Left forelimb (tissue), 1 donor: ENCODE results near the gene LRMDA.

Experiments
- DNase-seq: peaks from one replicate; pipeline ENCODE4 v3.0.0-alpha.2; 2018; ENCODE audit warnings: low spot score

The LRMDA gene

DNA sequence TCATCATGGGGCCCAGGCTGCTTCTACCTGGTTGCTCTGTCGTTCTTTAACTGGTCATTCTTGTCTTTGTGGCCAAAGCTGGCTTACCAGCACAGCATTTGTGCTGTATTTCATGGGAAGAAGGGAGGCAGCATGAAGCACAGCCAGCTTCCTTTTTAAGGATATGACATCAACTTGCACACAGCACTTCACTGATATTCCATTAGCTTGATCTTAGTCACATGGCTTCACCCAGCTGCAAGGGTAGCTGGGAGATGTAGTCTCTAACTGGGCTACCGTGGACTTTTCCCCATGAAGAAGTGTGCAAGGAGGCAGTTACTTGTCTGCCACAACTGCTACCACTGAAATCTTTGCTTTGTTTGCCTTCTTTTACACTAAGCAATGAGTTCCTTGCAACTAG is 525.2 kb downstream of the LRMDA start:
- DNase-seq: no peak

DNA sequence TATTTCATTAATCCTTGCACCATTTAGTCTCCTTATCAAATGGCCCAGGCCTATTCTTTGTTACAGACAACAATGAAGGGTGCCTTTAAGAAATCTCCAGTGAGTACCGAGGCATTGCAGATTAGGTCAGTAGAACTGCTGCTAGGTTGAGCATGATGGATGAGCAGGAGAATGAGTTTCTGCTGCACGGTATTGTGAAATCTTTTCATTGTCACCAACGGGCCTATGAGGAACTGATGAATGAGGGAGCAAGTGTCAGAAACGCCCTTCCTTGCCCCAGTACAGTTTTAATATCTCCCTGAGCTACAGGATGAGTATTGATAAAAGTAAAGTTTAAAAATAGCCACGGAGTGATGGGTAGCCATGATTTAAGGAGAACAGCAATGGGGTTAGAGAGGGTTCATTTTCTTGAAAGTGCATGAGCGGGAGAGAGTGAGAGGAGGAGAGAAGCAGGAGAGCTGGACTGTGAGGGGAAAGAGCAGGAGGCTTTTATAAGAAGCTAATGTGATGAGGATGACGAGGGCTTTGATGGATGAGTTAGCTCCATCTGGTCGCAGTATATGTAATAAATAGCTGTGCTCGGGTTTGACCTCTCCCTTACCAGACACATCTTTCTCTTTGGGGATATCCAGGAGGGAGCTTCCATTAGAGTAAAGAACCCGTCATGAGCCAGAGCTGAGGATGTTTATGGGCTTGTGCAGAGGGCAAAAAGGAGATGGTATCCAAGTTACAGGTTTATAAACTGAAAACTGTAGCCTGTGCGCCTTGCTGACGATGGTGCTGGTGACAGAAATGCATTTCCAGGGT is 526.1 kb downstream of the LRMDA start:
- no peak for DNase-seq

DNA sequence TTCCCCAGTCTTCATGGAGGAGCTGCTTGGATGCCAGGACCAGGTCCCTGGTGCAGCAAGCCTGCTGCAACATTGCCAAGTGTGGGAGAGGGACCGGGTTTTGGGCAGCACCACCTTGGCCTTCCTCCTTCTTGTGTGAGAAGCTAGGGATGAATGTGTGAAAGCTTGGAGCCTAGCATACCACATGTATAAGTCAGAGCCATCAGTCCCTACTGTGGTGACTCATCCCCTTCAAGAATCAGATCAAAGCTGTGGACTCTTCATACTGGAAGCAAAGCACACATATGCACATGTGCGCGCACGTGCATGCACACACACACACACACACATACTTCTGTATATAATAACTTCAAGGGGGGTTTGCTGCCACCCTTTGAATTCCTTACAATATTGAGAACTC is 527.8 kb downstream of the LRMDA start:
- DNase-seq: no peak

DNA sequence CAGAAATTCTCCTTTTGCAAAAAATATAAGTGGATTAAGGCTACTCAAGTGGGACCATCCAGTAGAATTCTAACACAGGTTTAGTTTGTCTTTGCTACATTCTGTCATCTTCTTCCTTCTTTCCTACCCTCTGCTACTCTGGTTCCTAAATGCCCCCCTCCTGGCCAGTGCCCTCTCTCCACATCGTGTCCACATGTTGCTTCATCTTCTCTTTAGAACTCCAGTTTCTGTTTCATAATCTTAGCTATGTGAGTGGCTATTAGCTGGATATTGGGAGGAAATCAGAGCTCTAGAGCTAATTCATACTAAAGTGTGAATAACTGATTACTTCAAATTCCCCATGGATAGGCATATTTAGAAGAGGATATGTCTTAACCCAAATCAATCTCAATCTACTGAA is 528.5 kb downstream of the LRMDA start:
- DNase-seq: no peak

DNA sequence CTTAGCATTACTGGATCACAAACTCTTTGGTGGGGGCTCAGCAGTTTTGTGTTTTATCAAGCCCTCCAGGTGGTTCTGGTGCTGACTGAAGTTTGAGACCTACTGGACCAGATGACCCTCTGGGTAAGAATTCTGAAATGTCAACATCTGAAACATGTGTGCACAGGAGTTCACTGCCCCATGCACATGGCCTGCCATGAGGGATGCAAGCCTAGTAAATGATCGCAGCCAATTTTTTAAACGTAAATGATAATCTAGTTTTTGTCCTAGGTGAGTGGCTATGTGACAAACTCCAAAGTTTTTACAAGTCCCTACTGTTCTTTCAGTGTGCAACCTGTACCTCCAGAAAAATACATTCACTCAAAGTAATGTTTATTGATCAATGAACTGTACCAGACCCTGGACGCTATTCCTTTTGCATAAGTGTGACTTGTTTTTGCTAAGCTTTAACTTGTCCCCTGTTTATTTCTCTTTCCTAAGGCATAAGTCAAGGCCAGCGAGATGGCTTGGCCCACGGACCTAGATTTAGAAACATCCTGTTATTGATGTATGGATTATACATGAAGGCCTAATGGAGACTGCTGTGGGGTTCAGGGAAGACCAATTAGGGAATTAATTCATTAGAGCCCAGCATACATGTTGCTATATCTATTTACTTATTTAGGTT is 531.1 kb downstream of the LRMDA start:
- DNase-seq: no peak

DNA sequence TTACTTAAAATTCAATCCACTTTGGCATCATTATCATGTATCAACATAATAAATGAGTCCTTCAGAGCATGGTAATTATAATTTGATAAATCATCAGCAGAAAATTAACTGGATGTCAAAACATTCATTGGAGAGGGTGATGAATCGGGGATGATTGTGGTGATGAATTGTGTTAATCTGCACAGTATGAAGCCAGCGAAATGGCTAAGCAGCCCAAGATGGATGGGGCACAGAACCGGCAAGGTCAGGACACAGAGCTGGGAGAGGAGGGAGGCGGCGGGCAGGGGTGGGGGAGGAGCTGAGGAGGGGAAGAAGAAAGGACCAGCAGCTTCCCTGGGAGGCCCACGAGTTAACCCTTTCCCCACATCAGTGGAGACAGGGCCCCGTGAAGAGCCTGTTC is 536.1 kb downstream of the LRMDA start:
- DNase-seq: no peak

DNA sequence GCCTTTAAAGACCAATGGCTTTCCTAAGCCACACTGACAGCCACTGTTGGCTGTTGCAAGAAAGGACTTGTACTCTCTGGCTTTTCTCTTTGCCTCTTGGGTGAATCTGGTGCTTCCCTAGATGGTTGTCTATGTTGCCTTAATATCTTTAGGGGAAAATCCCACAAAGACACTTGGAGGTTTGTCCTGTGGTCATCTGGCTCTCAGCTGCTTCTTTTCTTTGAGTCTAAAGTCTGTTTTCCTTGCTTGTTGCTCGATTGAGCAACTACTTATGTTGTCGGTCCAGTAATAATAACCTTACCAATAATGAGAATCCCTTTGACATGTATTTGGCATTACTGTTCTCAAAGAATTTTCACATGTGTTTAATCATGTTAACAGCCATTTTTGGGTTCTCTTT is 537.6 kb downstream of the LRMDA start:
- DNase-seq: no peak

DNA sequence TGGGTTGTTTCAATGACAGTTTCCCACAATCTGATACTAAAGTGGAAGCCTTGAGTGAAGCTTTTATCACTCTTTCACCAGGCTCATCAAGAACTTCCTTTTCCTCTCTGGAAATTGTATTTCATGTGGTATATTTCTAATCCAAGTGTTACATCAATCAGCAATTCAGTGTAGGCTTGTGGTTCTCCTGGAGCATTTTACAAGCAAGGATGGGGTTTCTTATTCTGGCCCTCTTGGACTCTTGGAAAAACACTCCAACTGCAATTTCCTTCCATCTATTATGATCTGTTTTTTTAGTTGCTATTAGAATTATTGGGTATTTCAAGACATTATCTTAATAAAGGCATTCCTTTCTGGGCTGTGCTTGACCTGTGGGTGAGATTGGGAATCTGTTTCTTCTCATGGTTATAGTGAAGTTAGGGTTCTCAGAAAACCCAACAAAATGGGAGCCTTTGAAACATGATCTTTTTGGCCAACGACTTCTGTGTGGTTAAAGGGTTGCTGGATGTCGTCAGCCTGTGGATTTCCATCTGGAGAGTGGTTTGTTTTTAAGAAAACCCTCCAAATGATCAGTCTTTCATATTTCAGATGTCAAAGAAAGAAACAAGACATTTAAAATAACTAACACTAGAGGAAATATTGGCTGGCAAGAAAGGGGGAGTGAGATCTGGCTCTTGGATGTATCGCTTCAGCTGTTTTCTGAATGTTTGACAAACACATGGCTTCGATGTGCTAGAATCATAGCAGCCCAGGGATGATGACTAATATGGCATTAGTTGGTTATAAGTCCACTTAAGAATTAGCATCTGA is 540.2 kb downstream of the LRMDA start:
- DNase-seq: no peak

DNA sequence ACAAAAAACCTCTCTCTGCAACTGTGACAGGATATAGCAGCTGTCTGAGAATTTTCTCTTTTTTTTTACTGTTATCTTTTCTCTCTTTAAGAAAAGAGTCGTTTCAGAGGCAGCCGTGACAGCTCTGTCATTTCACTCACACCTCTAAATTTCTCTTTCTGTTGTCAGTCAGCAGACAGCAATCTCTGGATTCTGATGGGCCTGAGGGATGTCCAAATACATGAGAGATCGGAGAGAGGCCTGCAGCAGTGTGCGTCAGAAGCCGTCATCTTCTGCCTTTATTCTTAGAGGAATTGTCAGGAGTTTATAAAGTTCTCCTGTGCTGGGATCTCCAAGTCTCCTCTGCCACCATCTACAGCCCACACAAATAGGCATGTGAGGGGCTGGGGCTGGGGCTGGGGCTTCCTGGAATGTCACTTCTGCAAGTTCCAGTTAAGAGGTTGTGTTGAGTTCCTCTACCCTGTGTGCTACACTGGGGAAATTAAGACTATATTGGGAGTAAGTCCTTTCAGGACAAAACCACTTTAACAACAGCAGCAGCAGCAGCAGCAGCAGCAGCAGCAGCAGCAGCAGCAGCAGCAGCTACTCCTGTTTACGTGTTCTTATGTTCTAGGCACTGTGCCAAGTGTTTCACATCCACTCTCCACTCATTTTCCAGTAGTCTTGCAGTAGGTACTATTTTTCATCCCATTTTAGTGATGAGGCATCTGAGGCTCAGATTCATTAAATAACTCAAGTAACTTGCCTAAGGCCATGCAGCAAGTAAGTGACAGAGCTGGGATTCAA is 541.3 kb downstream of the LRMDA start:
- DNase-seq: no peak

DNA sequence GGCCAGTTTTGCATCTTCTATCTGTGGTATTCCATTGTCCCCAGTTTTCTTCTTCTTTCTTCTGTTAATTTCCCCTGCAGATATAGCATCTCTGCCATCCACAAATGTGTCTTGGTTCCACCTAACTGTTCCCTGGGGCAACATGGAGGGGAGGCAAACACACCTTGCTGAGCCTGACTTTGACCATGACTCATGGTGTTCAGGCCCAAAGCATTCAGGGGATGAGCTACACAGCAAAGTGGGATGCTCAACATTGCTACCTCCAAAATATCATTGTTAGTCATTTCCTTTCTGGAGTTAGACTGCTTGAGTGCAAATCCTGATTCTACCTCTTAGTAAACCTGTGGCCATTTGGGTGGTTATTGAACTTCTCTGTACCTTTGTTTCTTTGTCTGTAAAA is 542.7 kb downstream of the LRMDA start:
- DNase-seq: no peak

DNA sequence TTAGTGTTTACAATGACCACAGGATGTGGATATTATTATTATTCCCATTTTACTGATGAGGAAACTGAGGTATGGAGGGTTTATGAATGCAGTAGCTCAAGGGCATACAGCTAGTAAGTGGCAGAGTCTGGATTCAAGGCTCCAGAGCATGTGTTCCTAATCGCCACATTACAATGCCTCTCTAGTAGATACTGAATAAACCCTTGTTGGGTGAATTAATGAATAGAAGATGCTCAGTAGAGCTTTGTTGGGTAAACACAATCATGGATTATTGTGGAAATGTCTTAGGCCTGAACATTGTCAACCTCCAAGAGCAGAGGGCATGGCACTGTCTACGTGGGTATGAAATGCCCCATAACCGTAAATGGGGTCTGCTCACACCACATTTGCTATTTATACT is 545.3 kb downstream of the LRMDA start:
- no peak for DNase-seq

DNA sequence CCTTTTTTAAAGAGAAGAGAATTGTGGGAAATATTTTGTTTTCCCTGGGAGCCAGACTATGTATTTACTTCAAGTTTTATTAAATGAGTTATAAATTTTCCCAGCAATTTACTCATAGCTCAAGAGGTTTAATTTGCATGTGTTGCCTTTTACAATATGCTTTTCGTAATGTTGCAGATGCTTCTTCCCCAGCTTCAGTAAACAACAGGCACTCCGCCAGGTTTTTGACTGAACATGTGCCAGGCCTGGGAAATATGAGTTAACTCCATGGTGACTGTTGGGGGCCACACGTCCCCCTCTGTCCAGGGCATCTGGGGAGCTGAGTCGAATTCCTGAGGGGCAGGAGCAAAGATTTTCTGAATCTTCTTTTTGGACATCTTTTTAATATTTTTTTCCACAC is 545.7 kb downstream of the LRMDA start:
- no peak for DNase-seq

DNA sequence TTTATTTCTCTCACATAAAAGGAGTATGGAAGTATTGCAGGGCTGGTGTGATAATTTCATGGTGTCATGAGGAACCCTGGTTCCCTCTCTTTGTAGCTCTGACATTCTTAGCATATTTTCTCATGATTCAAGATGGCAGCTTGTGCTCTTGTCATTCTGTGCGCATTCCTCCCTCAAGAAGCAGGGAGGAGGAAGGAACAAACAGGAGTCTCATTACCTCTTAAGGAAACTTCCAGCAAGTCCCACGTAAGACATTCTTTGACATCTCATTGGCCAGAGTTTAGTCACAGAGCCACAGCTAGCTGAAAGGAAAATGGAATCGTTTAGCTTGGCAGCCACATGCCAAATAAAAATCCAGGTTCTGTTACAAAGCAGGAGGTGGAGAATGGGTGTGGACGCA is 546.8 kb downstream of the LRMDA start:
- no peak for DNase-seq

DNA sequence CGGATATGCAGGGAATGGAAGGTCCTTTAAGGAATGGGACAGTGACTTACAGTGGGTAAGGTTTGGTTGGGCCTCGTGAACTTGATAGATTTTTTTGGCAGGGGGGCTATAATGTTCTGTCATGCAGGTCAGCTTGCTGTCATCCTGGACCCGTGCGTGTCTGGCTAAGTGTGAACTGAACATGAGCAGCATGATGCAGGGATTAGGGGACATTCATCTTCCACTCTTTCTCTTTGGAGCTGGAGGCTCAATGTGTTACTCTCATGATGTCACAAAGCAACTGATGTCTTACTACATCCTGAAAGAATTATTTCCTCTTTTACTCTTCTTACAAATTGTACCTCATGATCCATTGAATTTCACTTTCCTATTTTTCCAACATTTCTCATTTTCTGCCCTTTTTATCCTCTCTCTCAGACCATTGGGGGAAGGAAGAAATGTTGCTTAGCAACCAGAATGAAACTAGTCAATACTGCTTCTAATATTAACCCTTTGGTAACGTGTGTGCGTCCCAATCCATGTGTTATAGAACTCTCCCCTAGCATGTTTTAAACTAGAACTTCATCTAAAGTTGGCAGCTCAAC is 549.1 kb downstream of the LRMDA start:
- DNase-seq: no peak

DNA sequence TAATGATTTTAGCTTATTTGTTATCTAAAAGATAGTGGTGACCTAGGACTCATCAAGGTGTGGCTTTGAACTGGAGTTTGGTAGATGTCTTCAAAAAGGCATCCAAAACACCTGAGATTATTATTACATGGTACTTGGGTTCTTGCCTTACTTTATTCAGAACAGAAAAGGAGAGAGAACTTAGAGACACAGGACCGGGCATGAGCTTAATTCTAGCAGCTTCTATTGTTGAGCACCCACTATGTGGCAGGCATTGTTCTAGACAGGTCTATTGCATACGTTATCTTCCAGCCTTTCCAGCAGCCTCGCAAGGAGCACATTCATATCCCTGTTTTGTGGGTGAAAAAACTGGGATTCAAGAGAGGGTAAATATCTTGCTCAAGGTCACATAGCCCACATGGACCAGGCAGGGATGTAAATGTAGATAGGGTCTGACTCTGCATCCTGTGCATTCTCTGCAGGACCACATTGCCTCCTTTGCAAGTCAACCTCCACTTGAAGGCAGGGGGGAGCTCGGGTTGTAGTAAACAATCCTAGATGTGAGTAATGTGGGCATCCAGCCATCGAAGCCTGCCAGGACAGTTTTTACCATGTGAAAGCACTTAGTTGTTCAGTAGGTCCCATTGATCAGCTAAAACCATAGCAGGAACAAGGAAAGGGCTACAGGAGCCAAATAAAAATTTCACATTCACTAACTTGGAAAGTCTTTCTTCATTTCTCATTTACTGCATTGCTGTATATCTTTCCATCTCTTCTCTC is 551.4 kb downstream of the LRMDA start:
- DNase-seq: no peak

DNA sequence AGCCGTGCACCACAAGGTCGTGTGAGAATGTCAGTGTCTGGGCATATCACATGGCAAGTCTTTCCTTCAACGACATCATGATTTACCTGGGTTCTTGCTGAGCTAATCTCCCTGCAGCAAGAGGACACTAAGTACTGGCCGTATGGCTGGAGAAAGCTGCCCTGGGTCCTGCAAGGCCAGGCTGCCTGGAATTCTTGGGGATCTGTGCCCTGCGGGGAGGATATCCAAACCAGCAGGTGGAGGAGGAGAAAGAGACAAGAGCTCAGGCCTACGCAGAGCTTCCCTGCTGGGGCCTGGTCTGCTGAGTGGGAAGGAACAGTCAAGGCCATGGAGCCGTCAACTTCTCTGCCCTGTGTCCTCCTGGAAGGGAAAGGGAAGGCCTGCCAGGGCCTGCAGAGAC is 552.6 kb downstream of the LRMDA start:
- DNase-seq: no peak

DNA sequence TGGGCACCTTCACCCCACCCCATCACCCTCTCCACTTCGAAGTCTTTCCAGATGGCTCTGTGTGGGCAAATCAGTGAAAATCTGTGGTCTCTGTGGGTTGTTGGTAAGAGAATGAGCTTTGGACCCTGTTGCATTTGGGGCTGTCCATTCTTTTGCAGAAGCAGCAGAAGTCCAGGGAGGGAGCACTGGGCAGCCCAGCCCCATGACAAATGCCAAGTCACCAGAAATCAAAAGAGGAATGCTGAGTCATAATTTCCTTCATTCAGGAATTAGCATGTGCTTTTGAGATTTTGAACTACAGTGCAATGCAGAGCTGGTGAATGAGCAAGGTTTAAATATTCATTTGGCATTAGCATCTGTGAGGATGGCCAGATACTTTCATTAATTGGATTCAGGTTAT is 556.2 kb downstream of the LRMDA start:
- no peak for DNase-seq

DNA sequence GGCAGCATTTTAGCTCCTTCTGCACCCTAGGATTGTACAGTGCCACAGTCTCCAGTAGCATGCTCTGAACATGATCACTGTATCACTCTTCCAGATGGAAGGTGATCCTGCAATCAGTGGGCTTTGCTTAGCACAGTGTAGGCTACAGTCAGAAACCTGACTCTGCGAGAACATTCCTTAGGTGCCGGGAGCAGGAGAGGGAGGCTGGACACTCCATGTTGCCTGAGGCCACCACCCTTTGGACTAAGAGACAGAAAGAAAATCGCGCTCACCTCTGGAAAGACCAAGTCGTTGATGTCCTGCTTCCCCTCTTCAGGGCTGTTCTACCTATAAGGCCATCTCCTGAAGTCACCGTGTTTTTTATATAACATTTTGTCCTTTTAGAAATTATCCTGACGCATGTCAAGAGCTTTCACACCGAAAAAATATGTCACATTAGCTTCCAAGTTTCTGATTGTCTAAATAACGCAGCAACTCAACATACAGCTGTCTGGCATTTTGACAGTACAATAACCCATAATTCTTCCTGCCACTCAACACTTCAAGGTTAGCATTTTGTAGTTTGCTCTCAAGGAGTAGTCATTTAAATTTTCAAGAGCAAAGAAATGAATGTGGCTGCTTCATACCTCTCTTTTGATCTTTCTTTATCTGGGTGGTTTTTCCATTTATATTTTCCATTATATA is 563.1 kb downstream of the LRMDA start:
- peak; percentile 26 for DNase-seq

DNA sequence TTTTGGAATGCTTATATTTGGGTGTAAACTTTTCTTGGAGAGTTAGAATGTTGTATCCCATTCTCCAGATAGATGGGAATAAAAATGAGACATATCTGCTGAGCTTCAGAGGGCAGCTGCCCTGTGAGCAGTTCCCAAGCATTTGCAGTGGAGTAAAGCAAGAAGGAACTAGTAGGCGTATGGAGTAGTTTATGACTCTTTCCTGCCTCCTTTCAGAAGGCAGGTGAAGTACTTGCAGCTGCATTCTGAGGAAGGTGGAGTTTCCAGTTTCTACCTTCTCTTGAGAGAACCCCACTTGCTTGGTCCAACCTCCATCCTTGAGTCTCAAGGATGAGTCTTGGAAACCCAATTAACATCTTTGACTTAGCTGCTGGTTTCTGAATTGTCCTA is 563.6 kb downstream of the LRMDA start:
- DNase-seq: no peak

DNA sequence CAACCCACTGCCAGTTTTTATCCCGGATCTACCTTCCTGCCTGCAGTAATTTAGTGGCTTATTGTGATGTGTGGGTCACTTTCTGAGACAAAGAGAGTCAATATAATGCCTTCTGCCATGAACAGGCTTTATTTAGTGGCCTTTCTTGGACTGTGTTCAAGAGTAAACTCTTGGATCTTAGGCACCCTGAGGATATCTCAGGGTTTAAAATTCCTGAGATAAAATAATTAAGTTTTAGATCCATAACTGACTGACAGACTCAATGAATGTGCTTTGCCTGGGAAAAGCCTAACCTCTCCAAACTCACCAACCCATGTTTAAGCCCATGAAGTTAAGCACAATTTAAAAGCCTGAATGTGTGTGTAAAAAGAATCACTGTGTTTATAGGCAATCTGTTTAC is 564.3 kb downstream of the LRMDA start:
- DNase-seq: no peak

DNA sequence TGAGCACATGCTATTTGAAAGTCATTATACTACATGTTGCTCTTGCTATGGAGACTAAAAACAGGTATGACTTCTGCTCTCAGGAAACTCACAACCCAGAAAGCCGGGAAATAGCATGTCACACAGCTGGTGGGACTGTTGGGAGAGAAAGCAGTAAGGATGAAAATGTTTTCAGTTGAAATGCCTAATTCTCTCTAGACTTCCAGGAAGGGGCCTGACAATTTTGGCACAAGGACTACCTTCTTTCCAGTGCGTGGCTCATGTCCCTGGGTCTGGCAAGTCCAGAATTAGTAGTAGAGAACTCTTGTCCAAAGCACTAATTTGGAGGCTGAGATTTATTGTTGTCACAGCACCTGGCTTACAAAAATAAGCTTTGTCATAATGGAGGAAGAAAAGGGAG is 567.6 kb downstream of the LRMDA start:
- DNase-seq: no peak
